Astrocyte of the cerebellum (primary cell): ENCODE results near the gene CDK14.

Source experiments
- DNase-seq: peaks from one replicate; pipeline ENCODE4 v3.0.0-alpha.2; 2011; ENCODE audit warnings: low read depth
- H3K4me3 ChIP-seq: 2 replicates; pipeline ENCODE4 v1.5.1; 2011; ENCODE audit warnings: mild to moderate bottlenecking, low read depth, low read length, moderate library complexity
- CTCF ChIP-seq: IDR thresholded peaks from 2 replicates; pipeline ENCODE4 v1.5.1; 2012; ENCODE audit warnings: low read length, low read depth, moderate library complexity, mild to moderate bottlenecking; ENCODE audit errors: missing control alignments
- in situ Hi-C: cut with HindIII; loops from 2 replicates; pipeline ENCODE4 v1.10.0; 2017; ENCODE audit warnings: low sequenced_read_pairs

The CDK14 gene

DNA sequence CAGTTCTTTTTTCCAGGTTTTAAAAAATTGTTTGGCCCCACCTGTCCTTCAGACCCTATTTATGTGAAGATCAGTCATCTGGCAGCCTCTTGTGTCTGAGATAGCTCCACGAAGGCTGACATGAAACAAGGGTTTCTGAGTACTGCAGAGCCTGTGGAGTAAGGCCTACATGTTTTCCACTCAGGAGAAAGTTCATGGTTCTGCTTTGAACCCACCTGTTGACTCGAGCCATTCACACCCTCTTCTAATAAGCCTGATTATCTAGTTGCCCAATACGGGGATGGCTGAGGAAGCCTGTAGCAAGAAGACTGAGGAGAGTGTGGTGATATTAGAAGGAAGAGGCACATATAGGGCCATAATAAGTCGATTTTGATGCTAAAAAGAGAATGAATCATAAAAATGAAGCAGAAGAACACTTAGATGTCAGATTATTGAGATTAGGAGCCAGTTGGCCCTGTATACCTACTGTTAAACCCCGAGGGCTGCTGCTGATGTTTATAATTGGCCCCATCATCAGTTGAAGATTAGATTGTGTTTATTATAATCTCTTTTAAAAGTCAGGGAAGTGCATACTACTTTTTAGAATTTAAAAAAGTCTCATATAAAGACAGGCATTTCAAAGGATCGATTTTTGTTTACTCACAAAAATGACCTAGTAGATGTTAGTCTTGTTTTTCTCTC is 109.4 kb downstream of the CDK14 start:
- in situ Hi-C loops, result no loop called here
- no peak overlapping the region for H3K4me3 ChIP-seq
- no peak for DNase-seq
- no peak for TF ChIP-seq CTCF

GRCh38 chr7:90706072-90706716 is 110.1 kb downstream of the CDK14 start:
- no peak for TF ChIP-seq CTCF
- DNase-seq, result no peak
- no peak overlapping the region for H3K4me3 ChIP-seq
- in situ Hi-C loops, result no loop called here

- in situ Hi-C loops, result no loop called here
- no peak overlapping the region for H3K4me3 ChIP-seq
- peak; percentile 69 for TF ChIP-seq CTCF
- no peak for DNase-seq
These were observed 112.8 kb downstream of the CDK14 start for GRCh38 chr7:90708841-90709317.

DNA sequence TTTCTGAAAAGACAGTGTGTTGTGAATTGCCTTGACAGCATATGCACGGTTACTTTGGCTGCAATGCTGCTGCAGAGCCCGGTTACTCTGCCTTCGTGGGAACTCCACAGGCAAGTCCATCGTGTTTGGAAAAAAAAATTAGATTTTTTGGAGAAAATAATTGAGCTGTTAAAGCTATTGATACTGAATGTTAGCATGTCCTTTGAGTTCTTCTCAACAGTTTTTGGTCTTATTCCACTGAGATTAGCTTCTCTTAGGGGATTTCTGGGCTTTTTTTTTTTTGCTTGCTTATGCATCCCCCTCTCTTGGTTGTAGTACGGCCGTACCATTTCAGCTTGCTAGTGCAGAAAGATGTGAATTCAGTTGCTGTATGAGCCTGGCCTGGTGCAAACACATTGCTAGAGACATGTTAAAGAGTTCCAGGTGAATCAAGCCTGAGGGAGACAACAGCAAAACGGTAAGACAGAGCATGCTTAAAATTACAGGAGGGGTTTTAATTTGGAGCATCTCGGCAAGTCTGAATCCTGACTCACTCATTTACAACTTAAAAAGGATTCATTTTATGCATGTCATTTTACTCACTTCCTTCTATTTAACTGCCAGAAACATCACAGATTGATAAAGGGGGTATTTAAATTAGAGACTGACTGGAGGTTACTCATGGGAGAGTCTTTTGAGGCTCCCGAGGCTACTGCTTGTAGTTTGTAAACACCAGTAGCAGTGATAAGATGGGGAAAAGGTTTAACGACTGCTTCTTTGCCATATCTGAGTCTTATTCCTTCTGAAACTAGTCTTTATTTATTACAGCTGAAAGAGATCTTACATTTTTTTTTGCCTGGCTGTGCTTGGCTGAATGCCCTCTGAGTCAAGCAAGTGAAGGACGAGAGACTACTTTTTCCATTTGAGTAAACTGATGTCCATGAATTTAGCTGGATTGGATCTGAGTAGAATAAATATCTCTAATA is 113.7 kb downstream of the CDK14 start:
- H3K4me3 ChIP-seq, result no peak overlapping the region
- in situ Hi-C loops, result no loop called here
- no peak for TF ChIP-seq CTCF
- peak; percentile 55 for DNase-seq

- DNase-seq, result no peak
- no peak overlapping the region for H3K4me3 ChIP-seq
- in situ Hi-C loops, result no loop called here
- no peak for TF ChIP-seq CTCF
These were observed 114.3 kb downstream of the CDK14 start for GRCh38 chr7:90710466-90710850.

GRCh38 chr7:90713628-90714027 is 117.5 kb downstream of the CDK14 start:
- in situ Hi-C loops, result no loop called here
- H3K4me3 ChIP-seq, result no peak overlapping the region
- TF ChIP-seq CTCF, result no peak
- DNase-seq, result no peak
